Mononuclear cell (primary cell): ENCODE results near the gene HOXC10. TPM values are rescaled to one million over a fixed set of nuclear protein-coding genes. Genes with fewer than 3 reads are reported as not detected.

Experiments
- H3K27me3 ChIP-seq: 2 replicates; pipeline ENCODE4 v1.6.0; 2011; ENCODE audit warnings: low read length, control low read depth; ENCODE audit not compliant: insufficient read depth
- H3K4me1 ChIP-seq: 2 replicates; pipeline ENCODE4 v1.5.1; 2011; ENCODE audit warnings: mild to moderate bottlenecking, low read length, control low read depth; ENCODE audit not compliant: insufficient read depth
- H3K4me3 ChIP-seq: 2 replicates; pipeline ENCODE4 v1.5.1; 2011; ENCODE audit warnings: mild to moderate bottlenecking, low read length, moderate library complexity
- H3K9me3 ChIP-seq: 2 replicates; pipeline ENCODE4 v1.5.1; 2011; ENCODE audit warnings: low read depth, mild to moderate bottlenecking, control low read depth, low read length
- total RNA-seq: library from RNA; depleted of rRNA; stranded (reverse); fragments of >200 nt; gene quantifications from one replicate; pipeline ENCODE4 v1.2.3, GENCODE V29; 2012

Gene HOXC10
- total RNA-seq, 1 donor, result not detected

- peaks cover 91% of the 10 kb centered on the region for H3K27me3 ChIP-seq
- H3K4me1 ChIP-seq, result peaks cover 23% of the 10 kb centered on the region
- no peak overlapping the region for H3K4me3 ChIP-seq
- no peaks in the 10 kb centered on the region for H3K9me3 ChIP-seq
Observed at GRCh38 chr12:54004841-54005530, 20.0 kb downstream of the HOXC10 start.

GRCh38 chr12:54005531-54005852 is 20.5 kb downstream of the HOXC10 start:
- peaks cover 18% of the 10 kb centered on the region for H3K4me1 ChIP-seq
- peaks cover 91% of the 10 kb centered on the region for H3K27me3 ChIP-seq
- H3K4me3 ChIP-seq, result no peak overlapping the region
- no peaks in the 10 kb centered on the region for H3K9me3 ChIP-seq

- Histone ChIP-seq H3K4me1 (peaks cover 19% of the 10 kb centered on the region), H3K4me3 (peak overlapping the region; percentile 18), H3K9me3 (no peaks in the 10 kb centered on the region), H3K27me3 (peaks cover 91% of the 10 kb centered on the region)
Observed at GRCh38 chr12:54005853-54006558, 21.1 kb downstream of the HOXC10 start.

- Histone ChIP-seq H3K27me3 (peaks cover 91% of the 10 kb centered on the region), H3K4me1 (peaks cover 23% of the 10 kb centered on the region), H3K4me3 (no peak overlapping the region), H3K9me3 (no peaks in the 10 kb centered on the region)
Observed at GRCh38 chr12:54006559-54007220, 21.7 kb downstream of the HOXC10 start.

- H3K9me3 ChIP-seq, result no peaks in the 10 kb centered on the region
- H3K27me3 ChIP-seq, result peaks cover 90% of the 10 kb centered on the region
- peaks cover 23% of the 10 kb centered on the region for H3K4me1 ChIP-seq
- no peak overlapping the region for H3K4me3 ChIP-seq
Observed at GRCh38 chr12:54007538-54008259, 22.8 kb downstream of the HOXC10 start.

- H3K4me3 ChIP-seq, result no peak overlapping the region
- H3K4me1 ChIP-seq, result peaks cover 23% of the 10 kb centered on the region
- peaks cover 90% of the 10 kb centered on the region for H3K27me3 ChIP-seq
- H3K9me3 ChIP-seq, result no peaks in the 10 kb centered on the region
Observed at GRCh38 chr12:54008260-54008552, 23.3 kb downstream of the HOXC10 start.

GRCh38 chr12:54009171-54010052 is 24.5 kb downstream of the HOXC10 start:
- Histone ChIP-seq H3K4me1 (peaks cover 23% of the 10 kb centered on the region), H3K27me3 (peaks cover 92% of the 10 kb centered on the region), H3K9me3 (no peaks in the 10 kb centered on the region), H3K4me3 (no peak overlapping the region)

GRCh38 chr12:54010053-54010971 is 25.4 kb downstream of the HOXC10 start:
- Histone ChIP-seq H3K9me3 (no peaks in the 10 kb centered on the region), H3K4me1 (peaks cover 23% of the 10 kb centered on the region), H3K27me3 (peaks cover 91% of the 10 kb centered on the region)

GRCh38 chr12:54010972-54011664 is 26.2 kb downstream of the HOXC10 start:
- peaks cover 92% of the 10 kb centered on the region for H3K27me3 ChIP-seq

More at GRCh38 chr12:54010053-54010971, 25.4 kb downstream of the HOXC10 start:
- no peak overlapping the region for H3K4me3 ChIP-seq

GRCh38 chr12:54011665-54012532 is 27.0 kb downstream of the HOXC10 start:
- Histone ChIP-seq H3K4me1 (peaks cover 11% of the 10 kb centered on the region), H3K4me3 (no peak overlapping the region), H3K27me3 (peaks cover 91% of the 10 kb centered on the region), H3K9me3 (no peaks in the 10 kb centered on the region)

More at GRCh38 chr12:54010972-54011664, 26.2 kb downstream of the HOXC10 start:
- no peaks in the 10 kb centered on the region for H3K9me3 ChIP-seq
- H3K4me3 ChIP-seq, result no peak overlapping the region
- peaks cover 19% of the 10 kb centered on the region for H3K4me1 ChIP-seq

GRCh38 chr12:54012631-54013409 is 27.9 kb downstream of the HOXC10 start:
- Histone ChIP-seq H3K4me1 (peaks cover 12% of the 10 kb centered on the region), H3K9me3 (no peaks in the 10 kb centered on the region), H3K27me3 (peaks cover 90% of the 10 kb centered on the region), H3K4me3 (no peak overlapping the region)
